Measurements from ENCODE around the gene CACNB4. TPM values are rescaled to one million over a fixed set of nuclear protein-coding genes. Genes with fewer than 3 reads are reported as not detected.
"Not testable (repeated sequence)": the region's sequence is repeated elsewhere in the genome, so short reads cannot be mapped to it uniquely, and the experiment has no call there.

CACNB4 gene
- polyA plus RNA-seq, 1 donor = 6.4 TPM

GRCh38 chr2:152050915-152051314, 47.9 kb downstream of the CACNB4 start:
- no peak for DNase-seq

- DNase-seq = no peak
Observed at GRCh38 chr2:152050341-152050740, 48.5 kb downstream of the CACNB4 start.

GRCh38 chr2:152049541-152049940, 49.3 kb downstream of the CACNB4 start:
- no peak for DNase-seq

GRCh38 chr2:152047824-152048471, 50.9 kb downstream of the CACNB4 start:
- no peak for DNase-seq

- no peak for DNase-seq
Observed at GRCh38 chr2:152046940-152047339, 51.9 kb downstream of the CACNB4 start.

- no peak for DNase-seq
Observed at GRCh38 chr2:152042636-152043615, 55.9 kb downstream of the CACNB4 start.

- DNase-seq = peak; percentile 46
Observed at GRCh38 chr2:152038441-152038958, 60.3 kb downstream of the CACNB4 start.

- DNase-seq = peak; percentile 75
Observed at GRCh38 chr2:152037743-152038435, 61.0 kb downstream of the CACNB4 start.

GRCh38 chr2:152036611-152037469, 62.0 kb downstream of the CACNB4 start:
- peak; percentile 82 for DNase-seq

- DNase-seq = no peak
Observed at GRCh38 chr2:152034257-152034801, 64.5 kb downstream of the CACNB4 start.

- no peak for DNase-seq
Observed at GRCh38 chr2:152033011-152033925, 65.6 kb downstream of the CACNB4 start.

- DNase-seq = no peak
Observed at GRCh38 chr2:152031747-152032306, 67.0 kb downstream of the CACNB4 start.

- not testable (repeated sequence) for DNase-seq
Observed at GRCh38 chr2:152030596-152031328, 68.1 kb downstream of the CACNB4 start.

GRCh38 chr2:152028182-152028862, 70.5 kb downstream of the CACNB4 start:
- no peak for DNase-seq

GRCh38 chr2:152025678-152026287, 73.1 kb downstream of the CACNB4 start:
- peak; percentile 79 for DNase-seq

GRCh38 chr2:152024477-152024876, 74.4 kb downstream of the CACNB4 start:
- no peak for DNase-seq

- DNase-seq = no peak
Observed at GRCh38 chr2:152022090-152022489, 76.8 kb downstream of the CACNB4 start.

GRCh38 chr2:152021001-152021400, 77.8 kb downstream of the CACNB4 start:
- DNase-seq = not testable (repeated sequence)

Data from hindlimb muscle (tissue), 1 donor.